Keratinocyte (primary cell): ENCODE data around the gene TRMT61A.

Experiments
- EZH2 ChIP-seq: IDR thresholded peaks from one replicate; pipeline ENCODE4 v1.6.1; 2012; ENCODE audit warnings: inconsistent platforms, mild to moderate bottlenecking, low read length, moderate library complexity
- TF ChIP-seq, protein P1 (sequence below), 3 experiments: IDR thresholded peaks in 1 of 3; conservative IDR thresholded peaks in 1 of 3; optimal IDR thresholded peaks in 1 of 3; 2 replicates in 2 of 3; 3 replicates in 1 of 3; pipeline versions ENCODE3 to v1.5.1; 2011; ENCODE audit warnings: low read length in 3 of 3, mild to moderate bottlenecking in 3 of 3, moderate library complexity in 2 of 3, control low read depth in 1 of 3, inconsistent platforms in 1 of 3; ENCODE audit not compliant: insufficient read depth in 2 of 3; ENCODE audit errors: extremely low read depth in 1 of 3

DNA sequence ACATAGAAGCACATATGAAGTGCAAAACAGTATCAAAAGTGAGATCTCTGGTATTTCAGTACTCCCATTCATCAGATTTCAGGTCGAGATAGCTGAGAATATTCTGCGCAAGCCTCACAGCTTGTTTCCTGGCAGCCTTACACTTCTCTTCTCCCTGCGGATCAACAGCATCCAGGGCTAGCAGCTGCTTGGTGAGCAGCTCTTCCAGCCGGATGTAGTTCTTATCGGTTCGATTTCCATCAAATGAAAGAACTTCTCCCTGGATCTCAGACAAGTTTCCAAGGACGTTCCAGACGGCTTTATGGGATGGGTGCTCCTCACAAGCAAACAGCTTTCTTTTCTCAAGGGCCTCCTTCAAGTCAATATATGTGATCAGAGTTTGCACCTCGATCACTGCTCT lies 30.8 kb downstream of the TRMT61A start:
- TF ChIP-seq, protein P1, sequence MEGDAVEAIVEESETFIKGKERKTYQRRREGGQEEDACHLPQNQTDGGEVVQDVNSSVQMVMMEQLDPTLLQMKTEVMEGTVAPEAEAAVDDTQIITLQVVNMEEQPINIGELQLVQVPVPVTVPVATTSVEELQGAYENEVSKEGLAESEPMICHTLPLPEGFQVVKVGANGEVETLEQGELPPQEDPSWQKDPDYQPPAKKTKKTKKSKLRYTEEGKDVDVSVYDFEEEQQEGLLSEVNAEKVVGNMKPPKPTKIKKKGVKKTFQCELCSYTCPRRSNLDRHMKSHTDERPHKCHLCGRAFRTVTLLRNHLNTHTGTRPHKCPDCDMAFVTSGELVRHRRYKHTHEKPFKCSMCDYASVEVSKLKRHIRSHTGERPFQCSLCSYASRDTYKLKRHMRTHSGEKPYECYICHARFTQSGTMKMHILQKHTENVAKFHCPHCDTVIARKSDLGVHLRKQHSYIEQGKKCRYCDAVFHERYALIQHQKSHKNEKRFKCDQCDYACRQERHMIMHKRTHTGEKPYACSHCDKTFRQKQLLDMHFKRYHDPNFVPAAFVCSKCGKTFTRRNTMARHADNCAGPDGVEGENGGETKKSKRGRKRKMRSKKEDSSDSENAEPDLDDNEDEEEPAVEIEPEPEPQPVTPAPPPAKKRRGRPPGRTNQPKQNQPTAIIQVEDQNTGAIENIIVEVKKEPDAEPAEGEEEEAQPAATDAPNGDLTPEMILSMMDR (optimal IDR thresholded peaks at IDR 0.05 in 1 of 3, IDR thresholded peaks at IDR 0.05 in 1 of 3, conservative IDR thresholded peaks at IDR 0.05 in 1 of 3; ENCODE audit: extremely low read depth in 1 of 3, insufficient read depth in 2 of 3, low read length in 3 of 3), result no peak
- TF ChIP-seq EZH2, result no peak
